Prostate gland (tissue), 2 donors: Measurements from ENCODE around the gene CDK5RAP2.

ENCODE experiments used
- CTCF ChIP-seq, 4 experiments: fragments of 200-600 bp in 2 of 4; fragments of 450-650 bp in 2 of 4; sonication (generic) in 2 of 4; IDR thresholded peaks; 1 replicate in 3 of 4; 2 replicates in 1 of 4; pipeline ENCODE4 v1.5.1; 2016 to 2019; ENCODE audit warnings: antibody characterized with exemption in 4 of 4, mild to moderate bottlenecking in 2 of 4, moderate library complexity in 2 of 4
- POLR2A ChIP-seq: fragments of 450-650 bp; IDR thresholded peaks from one replicate; pipeline ENCODE4 v1.6.1; 2016; ENCODE audit warnings: antibody characterized with exemption, mild to moderate bottlenecking

- TF ChIP-seq POLR2A (no peak), CTCF (IDR thresholded peaks at IDR 0.05) (no peak)
These were observed 41.6 kb downstream of the CDK5RAP2 start for GRCh38 chr9:120538339-120538738.
